IPS DF 6.9 (cell line): ENCODE measurements around the gene PRRT4.

Experiments used
- DNase-seq: peaks from one replicate; pipeline ENCODE4 v3.0.0-alpha.2; 2013; ENCODE audit warnings: low read depth, low spot score
- H3K27ac ChIP-seq: one replicate; pipeline ENCODE4 v1.5.1; 2013; ENCODE audit warnings: low read length, control low read depth
- H3K27me3 ChIP-seq: 2 replicates; pipeline ENCODE4 v1.6.1; 2013; ENCODE audit warnings: mild to moderate bottlenecking, low read length; ENCODE audit not compliant: control insufficient read depth, insufficient read depth
- H3K36me3 ChIP-seq: 2 replicates; pipeline ENCODE4 v1.6.1; 2013; ENCODE audit warnings: low read length; ENCODE audit not compliant: control insufficient read depth, insufficient read depth
- H3K4me1 ChIP-seq: 2 replicates; pipeline ENCODE4 v1.6.1; 2013; ENCODE audit warnings: low read length; ENCODE audit not compliant: control insufficient read depth, insufficient read depth
- H3K4me3 ChIP-seq: 2 replicates; pipeline ENCODE4 v1.5.1; 2013; ENCODE audit warnings: mild to moderate bottlenecking, low read length
- H3K9me3 ChIP-seq: 2 replicates; pipeline ENCODE4 v1.6.1; 2013; ENCODE audit warnings: low read length, inconsistent platforms; ENCODE audit not compliant: control insufficient read depth, insufficient read depth
- WGBS: extraction: QIAGEN DNeasy Blood & Tissue Kit; methylation state at CpG from one replicate; pipeline ENCODE4 v1.1.7; 2013; ENCODE audit warnings: mixed read lengths, missing lambda C conversion rate; ENCODE audit not compliant: insufficient read length, insufficient coverage; 5-methylcytosine and 5-hydroxymethylcytosine counted together

PRRT4 gene

GRCh38 chr7:128321044-128321422 lies 40.5 kb downstream of the PRRT4 start:
- H3K4me1 ChIP-seq, result no peaks in the 10 kb centered on the region; the same call in 1 of the 2 replicates
- H3K4me3 ChIP-seq, result no peak overlapping the region
- no peaks in the 10 kb centered on the region for H3K27me3 ChIP-seq
- no peaks in the 10 kb centered on the region for H3K9me3 ChIP-seq
- no peak overlapping the region for H3K27ac ChIP-seq
- DNase-seq, result no peak
- H3K36me3 ChIP-seq, result peaks cover 34% of the 10 kb centered on the region; the same call in 1 of the 2 replicates
- WGBS, result no CpG with 5 or more reads among the region's 5 CpGs

- Histone ChIP-seq H3K27me3 (no peaks in the 10 kb centered on the region), H3K27ac (no peak overlapping the region), H3K9me3 (no peaks in the 10 kb centered on the region), H3K36me3 (peaks cover 31% of the 10 kb centered on the region; the same call in 1 of the 2 replicates), H3K4me1 (no peaks in the 10 kb centered on the region), H3K4me3 (no peak overlapping the region)
- WGBS, result no CpG with 5 or more reads among the region's 5 CpGs
- no peak for DNase-seq
Observed at GRCh38 chr7:128318691-128319090, 42.8 kb downstream of the PRRT4 start.

GRCh38 chr7:128311013-128311412 lies 50.5 kb downstream of the PRRT4 start:
- H3K27ac ChIP-seq, result no peak overlapping the region
- H3K27me3 ChIP-seq, result no peaks in the 10 kb centered on the region
- no peaks in the 10 kb centered on the region for H3K4me1 ChIP-seq
- no peak for DNase-seq
- WGBS, result no CpG with 5 or more reads among the region's 3 CpGs
- H3K36me3 ChIP-seq, result peaks cover 25% of the 10 kb centered on the region
- no peaks in the 10 kb centered on the region for H3K9me3 ChIP-seq
- H3K4me3 ChIP-seq, result no peak overlapping the region

GRCh38 chr7:128310499-128310898 lies 51.0 kb downstream of the PRRT4 start:
- Histone ChIP-seq H3K27ac (no peak overlapping the region), H3K4me3 (no peak overlapping the region), H3K36me3 (peaks cover 27% of the 10 kb centered on the region), H3K9me3 (no peaks in the 10 kb centered on the region), H3K4me1 (no peaks in the 10 kb centered on the region), H3K27me3 (no peaks in the 10 kb centered on the region)
- DNase-seq, result no peak
- no CpG with 5 or more reads among the region's 5 CpGs for WGBS

DNA sequence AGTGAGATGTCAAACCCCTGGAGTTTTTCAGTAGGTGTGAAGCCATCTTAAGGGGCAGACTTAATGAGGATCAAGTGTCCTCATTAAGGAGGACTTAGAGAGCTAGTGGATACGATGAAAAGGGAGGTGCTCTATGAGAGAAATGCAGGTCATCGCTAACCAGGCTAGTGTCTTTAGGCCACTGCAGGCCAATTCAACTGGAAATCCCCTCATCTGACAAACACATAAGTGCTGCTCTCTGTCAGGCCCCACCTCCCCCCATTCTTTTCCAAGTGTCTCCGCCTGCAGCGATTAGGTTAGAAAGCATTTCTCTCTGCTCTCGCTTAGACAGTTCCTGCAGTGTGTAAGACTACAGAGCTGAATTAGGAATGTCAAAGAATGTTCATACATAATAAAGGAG lies 51.5 kb downstream of the PRRT4 start:
- Histone ChIP-seq H3K27me3 (no peaks in the 10 kb centered on the region), H3K9me3 (no peaks in the 10 kb centered on the region), H3K4me3 (no peak overlapping the region), H3K36me3 (peaks cover 27% of the 10 kb centered on the region), H3K27ac (no peak overlapping the region), H3K4me1 (no peaks in the 10 kb centered on the region)
- no peak for DNase-seq
- no CpG with 5 or more reads among the region's 5 CpGs for WGBS

- Histone ChIP-seq H3K9me3 (no peaks in the 10 kb centered on the region), H3K4me1 (no peaks in the 10 kb centered on the region), H3K27ac (no peak overlapping the region), H3K27me3 (no peaks in the 10 kb centered on the region), H3K4me3 (no peak overlapping the region), H3K36me3 (peaks cover 24% of the 10 kb centered on the region)
- no peak for DNase-seq
- WGBS, result 100% methylated on average over 1 of the region's 6 CpGs
Observed at GRCh38 chr7:128309124-128309523, 52.4 kb downstream of the PRRT4 start.

DNA sequence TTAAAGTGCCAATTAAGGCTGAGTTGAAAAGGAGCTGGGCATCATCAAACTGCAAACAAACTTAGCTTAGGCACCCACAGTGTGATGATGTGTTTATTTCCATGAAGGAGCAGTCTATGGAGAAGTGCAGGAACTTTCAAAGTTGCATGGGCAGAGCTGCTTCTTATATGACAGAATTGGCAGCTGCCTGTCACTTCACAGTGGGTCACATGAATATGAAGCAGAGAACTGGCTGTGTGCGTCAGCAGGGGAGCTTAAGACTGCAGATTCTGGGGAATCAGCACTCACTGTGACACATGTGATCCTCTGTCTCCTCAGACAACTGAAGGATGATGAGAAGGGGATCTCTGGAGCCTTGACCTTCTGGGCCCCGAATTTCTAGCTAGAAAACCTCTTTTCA lies 54.4 kb downstream of the PRRT4 start:
- peaks cover 16% of the 10 kb centered on the region for H3K36me3 ChIP-seq
- H3K27ac ChIP-seq, result no peak overlapping the region
- DNase-seq, result no peak
- no peaks in the 10 kb centered on the region for H3K4me1 ChIP-seq
- no peaks in the 10 kb centered on the region for H3K27me3 ChIP-seq
- no peak overlapping the region for H3K4me3 ChIP-seq
- no peaks in the 10 kb centered on the region for H3K9me3 ChIP-seq
- WGBS, result no CpG with 5 or more reads among the region's 2 CpGs

DNA sequence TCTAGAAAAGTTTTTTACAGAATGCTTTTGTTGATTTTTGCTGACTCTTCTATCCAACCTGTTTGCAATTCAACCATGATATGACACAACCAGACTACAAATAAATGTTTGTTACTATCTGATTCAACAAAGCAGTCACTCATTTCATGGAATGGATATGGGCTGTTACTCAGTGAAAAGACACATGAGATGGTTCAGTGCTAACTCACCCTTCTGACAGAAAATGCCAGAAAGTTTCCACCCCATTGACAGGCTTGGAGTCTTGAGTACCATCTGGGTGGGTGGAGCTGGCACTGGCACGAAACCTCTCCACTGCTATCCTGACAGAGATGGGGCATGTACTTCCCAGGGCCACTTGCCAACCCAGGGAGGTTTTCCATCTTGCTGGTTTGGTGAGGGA lies 57.3 kb downstream of the PRRT4 start:
- WGBS, result no CpG with 5 or more reads among the region's 1 CpG

DNA sequence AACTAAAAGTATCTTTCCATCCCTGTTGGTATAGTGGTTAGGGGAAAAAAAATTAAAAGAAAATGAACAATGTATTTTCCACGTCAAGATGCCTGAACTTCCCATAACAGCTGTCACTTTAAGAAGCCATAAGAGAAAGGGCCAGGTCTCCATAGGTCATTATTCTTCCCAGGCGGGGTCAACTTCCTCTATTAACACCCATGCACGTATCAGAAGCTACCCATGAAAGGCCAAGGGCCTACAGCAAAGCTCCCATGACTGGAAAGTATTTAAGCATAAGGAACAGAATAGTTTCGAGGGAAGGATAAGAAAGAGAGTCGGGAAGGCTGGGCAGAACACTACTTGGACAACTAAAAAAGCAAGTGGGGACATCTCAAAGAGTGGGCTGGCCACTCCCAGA lies 57.8 kb downstream of the PRRT4 start:
- Histone ChIP-seq H3K4me3 (no peak overlapping the region), H3K36me3 (peaks cover 12% of the 10 kb centered on the region; the same call in 1 of the 2 replicates), H3K27me3 (no peaks in the 10 kb centered on the region), H3K27ac (no peak overlapping the region), H3K9me3 (no peaks in the 10 kb centered on the region), H3K4me1 (peaks cover 5% of the 10 kb centered on the region)
- no peak for DNase-seq
- no CpG with 5 or more reads among the region's 5 CpGs for WGBS

More for the DNA sequence above, 57.3 kb downstream of the PRRT4 start:
- Histone ChIP-seq H3K4me1 (peaks cover 1% of the 10 kb centered on the region; the same call in 1 of the 2 replicates), H3K27ac (no peak overlapping the region), H3K27me3 (no peaks in the 10 kb centered on the region), H3K4me3 (no peak overlapping the region), H3K9me3 (no peaks in the 10 kb centered on the region), H3K36me3 (peaks cover 12% of the 10 kb centered on the region; the same call in 1 of the 2 replicates)
- DNase-seq, result no peak

DNA sequence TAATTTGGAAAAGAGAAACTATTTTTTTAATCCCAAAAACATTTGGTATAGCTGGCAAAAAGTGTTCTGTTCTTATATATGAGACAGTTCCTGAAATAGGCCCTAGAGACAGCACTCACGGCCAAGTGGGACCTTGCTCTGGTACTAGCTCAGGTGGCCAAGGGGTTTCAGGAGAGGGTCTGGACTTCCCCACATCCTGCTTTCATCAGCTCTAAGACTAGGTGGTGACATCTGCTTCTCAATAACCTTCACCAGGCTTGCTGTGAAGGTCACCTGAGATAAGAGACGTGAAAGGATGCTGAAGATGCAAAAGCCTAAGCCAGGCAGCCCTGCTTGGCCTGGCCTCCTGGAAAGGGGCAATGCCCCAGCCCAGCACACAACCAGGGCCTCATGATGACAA lies 58.4 kb downstream of the PRRT4 start:
- no peak overlapping the region for H3K4me3 ChIP-seq
- DNase-seq, result no peak
- peaks cover 12% of the 10 kb centered on the region; the same call in 1 of the 2 replicates for H3K36me3 ChIP-seq
- WGBS, result no CpG with 5 or more reads among the region's 2 CpGs
- peaks cover 5% of the 10 kb centered on the region for H3K4me1 ChIP-seq
- no peaks in the 10 kb centered on the region for H3K27me3 ChIP-seq
- no peaks in the 10 kb centered on the region for H3K9me3 ChIP-seq
- H3K27ac ChIP-seq, result no peak overlapping the region

DNA sequence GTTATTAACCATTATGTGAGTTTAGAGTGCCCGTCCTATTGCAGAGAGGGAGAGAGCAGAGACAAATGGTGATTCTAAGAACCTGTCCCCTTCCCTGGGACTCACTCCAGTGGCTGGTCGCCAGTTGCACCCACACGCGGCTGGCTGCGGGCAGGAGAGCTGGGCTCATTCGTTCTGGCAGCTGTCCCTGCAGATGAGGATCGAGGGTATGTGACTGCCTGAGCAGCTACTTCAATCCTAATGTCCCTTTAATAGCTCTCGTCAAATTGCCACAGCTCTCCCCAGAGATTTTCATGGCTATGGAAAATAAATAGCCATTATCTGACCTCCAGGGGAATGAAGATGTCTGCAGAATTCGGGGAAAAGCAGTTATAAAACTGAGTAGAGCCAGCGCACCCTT lies 59.4 kb downstream of the PRRT4 start:
- Histone ChIP-seq H3K27me3 (no peaks in the 10 kb centered on the region), H3K9me3 (no peaks in the 10 kb centered on the region), H3K36me3 (peaks cover 11% of the 10 kb centered on the region; the same call in 1 of the 2 replicates), H3K4me3 (no peak overlapping the region), H3K4me1 (peaks cover 5% of the 10 kb centered on the region), H3K27ac (no peak overlapping the region)
- DNase-seq, result no peak
- WGBS, result no CpG with 5 or more reads among the region's 10 CpGs
